Fibroblast of lung (primary cell): ENCODE data around the gene HACE1. TPM values are rescaled to one million over a fixed set of nuclear protein-coding genes. Genes with fewer than 3 reads are reported as not detected.
"Not testable (repeated sequence)": the region's sequence is repeated elsewhere in the genome, so short reads cannot be mapped to it uniquely, and the experiment has no call there.

Experiments
- DNase-seq, 2 donors: peaks; one replicate each; pipeline versions ENCODE4 v3.0.0 to v3.0.0-alpha.2; 2010; ENCODE audit warnings: low read depth in 2 of 2
- H2AFZ ChIP-seq: 2 replicates; pipeline ENCODE4 v1.5.1; 2012; ENCODE audit warnings: low read length, control low read depth, inconsistent platforms
- H3K27ac ChIP-seq: 2 replicates; pipeline ENCODE4 v1.5.1; 2011; ENCODE audit warnings: low read length, control low read depth; ENCODE audit not compliant: insufficient read depth
- H3K27me3 ChIP-seq: 2 replicates; pipeline ENCODE4 v1.5.1; 2011; ENCODE audit warnings: mild to moderate bottlenecking, low read length; ENCODE audit not compliant: control insufficient read depth, insufficient read depth
- H3K36me3 ChIP-seq: 2 replicates; pipeline ENCODE4 v1.5.1; 2011; ENCODE audit warnings: low read length; ENCODE audit not compliant: control insufficient read depth, insufficient read depth
- H3K4me1 ChIP-seq: 2 replicates; pipeline ENCODE4 v1.5.1; 2011; ENCODE audit warnings: low read length; ENCODE audit not compliant: control insufficient read depth, insufficient read depth; ENCODE audit errors: extremely low read depth
- H3K4me2 ChIP-seq: 2 replicates; pipeline ENCODE4 v1.5.1; 2011; ENCODE audit warnings: low read length, control low read depth; ENCODE audit not compliant: insufficient read depth; ENCODE audit errors: extremely low read depth
- H3K4me3 ChIP-seq, 4 experiments: fragments of 200-600 bp in 1 of 4; sonication (generic) in 1 of 4; replicated peaks in 1 of 4; 2 replicates each; pipeline ENCODE4 v1.5.1; 2011 to 2016; ENCODE audit warnings: low read length in 4 of 4, low read depth in 3 of 4, mild to moderate bottlenecking in 3 of 4, control low read depth in 2 of 4, inconsistent platforms in 1 of 4, mixed read lengths in 1 of 4; ENCODE audit not compliant: insufficient read depth in 1 of 4; ENCODE audit errors: control extremely low read depth in 1 of 4
- H3K79me2 ChIP-seq: 2 replicates; pipeline ENCODE4 v1.5.1; 2012; ENCODE audit warnings: mild to moderate bottlenecking, low read length, inconsistent platforms; ENCODE audit not compliant: control insufficient read depth, insufficient read depth
- H3K9ac ChIP-seq: 2 replicates; pipeline ENCODE4 v1.5.1; 2011; ENCODE audit warnings: mild to moderate bottlenecking, low read length, control low read depth; ENCODE audit not compliant: insufficient read depth
- H3K9me3 ChIP-seq: 2 replicates; pipeline ENCODE4 v1.5.1; 2012; ENCODE audit warnings: low read depth, low read length; ENCODE audit not compliant: control insufficient read depth, insufficient read depth
- H4K20me1 ChIP-seq: 2 replicates; pipeline ENCODE4 v1.5.1; 2011; ENCODE audit warnings: low read length; ENCODE audit not compliant: control insufficient read depth, insufficient read depth; ENCODE audit errors: extremely low read depth
- EZH2 ChIP-seq: IDR thresholded peaks from 2 replicates; pipeline ENCODE4 v1.5.1; 2012; ENCODE audit warnings: low read length, control low read depth, mild to moderate bottlenecking; ENCODE audit errors: missing control alignments
- polyA plus RNA-seq, 2 donors: library from polyadenylated mRNA; depleted of rRNA in 1 of 2; stranded (reverse) in 1 of 2; unstranded in 1 of 2; fragments of >200 nt; gene quantifications; 2 replicates each; pipeline ENCODE4 v1.2.1, GENCODE V29; 2011 to 2012; ENCODE audit warnings: missing spikeins in 1 of 2
- total RNA-seq: library from RNA; depleted of rRNA; stranded (reverse); fragments of >200 nt; gene quantifications from 2 replicates; pipeline ENCODE4 v1.2.1, GENCODE V29; 2014
- TF ChIP-seq, protein P1 (sequence below), 2 donors: IDR thresholded peaks in 1 of 2; conservative IDR thresholded peaks in 1 of 2; 1 replicate in 1 of 2; 2 replicates in 1 of 2; pipeline ENCODE4 v1.5.1; 2011 to 2012; ENCODE audit warnings: low read length in 2 of 2, control low read depth in 1 of 2, inconsistent platforms in 1 of 2, low read depth in 1 of 2, mild to moderate bottlenecking in 1 of 2

The HACE1 gene
- total and polyA plus RNA-seq, 2 donors (not counting 1 experiment from before 2014, with no cell fraction given) = 10.8 to 26.3 TPM

DNA sequence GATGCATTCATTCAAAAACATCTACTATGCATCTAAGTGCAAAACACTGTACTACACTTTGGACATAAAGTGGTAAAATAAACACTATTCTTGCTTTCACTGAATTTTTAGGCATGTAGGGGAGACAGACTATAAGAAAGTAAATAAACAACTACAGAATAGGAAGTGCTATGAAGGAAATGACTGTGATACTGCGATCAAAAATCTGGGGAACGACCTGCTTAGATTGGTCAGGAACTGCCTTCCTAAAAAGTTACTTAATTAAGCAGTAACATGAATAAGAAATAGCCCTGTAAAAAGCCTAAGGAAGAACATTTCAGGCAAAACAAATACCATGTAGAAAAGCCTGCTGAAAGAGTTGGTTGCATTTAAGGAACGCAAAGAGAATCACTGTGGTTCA, 50.6 kb downstream of the HACE1 start:
- no peak for TF ChIP-seq EZH2
- TF ChIP-seq, protein P1, sequence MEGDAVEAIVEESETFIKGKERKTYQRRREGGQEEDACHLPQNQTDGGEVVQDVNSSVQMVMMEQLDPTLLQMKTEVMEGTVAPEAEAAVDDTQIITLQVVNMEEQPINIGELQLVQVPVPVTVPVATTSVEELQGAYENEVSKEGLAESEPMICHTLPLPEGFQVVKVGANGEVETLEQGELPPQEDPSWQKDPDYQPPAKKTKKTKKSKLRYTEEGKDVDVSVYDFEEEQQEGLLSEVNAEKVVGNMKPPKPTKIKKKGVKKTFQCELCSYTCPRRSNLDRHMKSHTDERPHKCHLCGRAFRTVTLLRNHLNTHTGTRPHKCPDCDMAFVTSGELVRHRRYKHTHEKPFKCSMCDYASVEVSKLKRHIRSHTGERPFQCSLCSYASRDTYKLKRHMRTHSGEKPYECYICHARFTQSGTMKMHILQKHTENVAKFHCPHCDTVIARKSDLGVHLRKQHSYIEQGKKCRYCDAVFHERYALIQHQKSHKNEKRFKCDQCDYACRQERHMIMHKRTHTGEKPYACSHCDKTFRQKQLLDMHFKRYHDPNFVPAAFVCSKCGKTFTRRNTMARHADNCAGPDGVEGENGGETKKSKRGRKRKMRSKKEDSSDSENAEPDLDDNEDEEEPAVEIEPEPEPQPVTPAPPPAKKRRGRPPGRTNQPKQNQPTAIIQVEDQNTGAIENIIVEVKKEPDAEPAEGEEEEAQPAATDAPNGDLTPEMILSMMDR (conservative IDR thresholded peaks at IDR 0.05 in 1 of 2, IDR thresholded peaks at IDR 0.05 in 1 of 2; ENCODE audit: low read depth in 1 of 2, low read length in 2 of 2) = no peak
- Histone ChIP-seq H4K20me1 (no peaks in the 10 kb centered on the region), H3K9me3 (no peaks in the 10 kb centered on the region), H3K4me2 (no peak overlapping the region), H3K4me1 (no peaks in the 10 kb centered on the region), H3K27me3 (no peaks in the 10 kb centered on the region), H2AFZ (no peak overlapping the region), H3K9ac (no peak overlapping the region), H3K27ac (no peak overlapping the region), H3K36me3 (no peaks in the 10 kb centered on the region), H3K79me2 (no peaks in the 10 kb centered on the region), H3K4me3 (no peak overlapping the region)
- no peak for DNase-seq

DNA sequence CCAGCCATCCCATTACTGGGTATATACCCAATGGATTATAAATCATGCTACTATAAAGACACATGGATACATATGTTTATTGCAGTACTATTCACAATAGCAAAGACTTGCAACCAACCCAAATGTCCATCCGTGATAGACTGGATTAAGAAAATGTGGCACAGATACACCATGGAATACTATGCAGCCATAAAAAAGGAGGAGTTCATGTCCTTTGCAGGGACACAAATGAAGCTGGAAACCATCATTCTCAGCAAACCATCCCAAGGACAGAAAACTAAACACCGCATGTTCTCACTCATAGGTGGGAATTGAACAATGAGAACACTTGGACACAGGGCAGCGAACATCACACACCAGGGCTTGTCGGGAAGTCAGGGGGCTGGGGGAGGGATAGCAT, 54.4 kb downstream of the HACE1 start:
- H3K9me3 ChIP-seq, H3K27me3 ChIP-seq, H3K27ac ChIP-seq, H4K20me1 ChIP-seq, H3K9ac ChIP-seq, H3K79me2 ChIP-seq, DNase-seq, H2AFZ ChIP-seq, H3K36me3 ChIP-seq, H3K4me2 ChIP-seq, H3K4me3 ChIP-seq, H3K4me1 ChIP-seq: not testable (repeated sequence)

DNA sequence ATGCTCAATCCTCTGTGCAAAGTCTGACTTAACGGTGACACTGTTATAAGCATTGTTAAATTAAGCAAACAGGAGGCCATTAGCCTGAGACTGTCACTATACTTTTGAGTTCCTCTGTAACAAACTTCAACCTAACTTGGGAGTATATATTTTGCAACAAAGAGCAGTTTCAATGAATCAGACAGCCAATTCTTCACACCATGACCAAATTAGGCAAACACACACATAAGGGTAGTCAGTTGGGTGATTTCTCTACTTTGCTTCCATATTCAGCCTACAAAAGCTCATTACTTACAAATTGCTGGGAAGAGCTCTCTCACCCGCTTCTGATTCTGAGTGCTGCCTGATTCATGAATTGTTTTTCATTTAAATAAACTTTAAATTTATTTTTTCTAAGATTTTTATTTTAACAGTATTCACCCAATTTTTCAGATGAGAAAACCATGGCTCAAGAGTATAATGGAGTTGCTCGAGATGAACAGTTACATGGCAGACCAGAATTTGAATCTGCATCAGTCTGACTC, 60.5 kb downstream of the HACE1 start:
- no peak for DNase-seq

More for the DNA sequence above, 60.5 kb downstream of the HACE1 start:
- no peaks in the 10 kb centered on the region for H4K20me1 ChIP-seq
- TF ChIP-seq, protein P1 (conservative IDR thresholded peaks at IDR 0.05 in 1 of 2, IDR thresholded peaks at IDR 0.05 in 1 of 2; ENCODE audit: low read depth in 1 of 2, low read length in 2 of 2) = no peak
- no peak for TF ChIP-seq EZH2
- no peak overlapping the region for H3K9ac ChIP-seq
- H3K9me3 ChIP-seq = no peaks in the 10 kb centered on the region
- no peak overlapping the region for H3K27ac ChIP-seq
- H3K27me3 ChIP-seq = no peaks in the 10 kb centered on the region
- H3K79me2 ChIP-seq = no peaks in the 10 kb centered on the region
- H3K4me3 ChIP-seq = no peak overlapping the region
- no peaks in the 10 kb centered on the region for H3K4me1 ChIP-seq
- H3K4me2 ChIP-seq = no peak overlapping the region
- no peaks in the 10 kb centered on the region for H3K36me3 ChIP-seq
- no peak overlapping the region for H2AFZ ChIP-seq
